T47D (cell line): ENCODE data around the gene PBX2.

Experiments
- DNase-seq, 2 experiments: peaks; one replicate each; pipeline versions ENCODE4 v3.0.0 to v3.0.0-alpha.2; 2011 to 2012; ENCODE audit warnings: low read depth in 1 of 2, low spot score in 1 of 2
- JUND ChIP-seq: IDR thresholded peaks from 2 replicates; pipeline ENCODE4 v1.6.1; 2012; ENCODE audit warnings: low read depth
- in situ Hi-C: cut with HindIII; loops from 2 replicates; pipeline ENCODE4 v1.10.0; 2016; ENCODE audit warnings: low sequenced_read_pairs, low pct_unique_long_range_greater_than_20kb

PBX2 gene, protein sequence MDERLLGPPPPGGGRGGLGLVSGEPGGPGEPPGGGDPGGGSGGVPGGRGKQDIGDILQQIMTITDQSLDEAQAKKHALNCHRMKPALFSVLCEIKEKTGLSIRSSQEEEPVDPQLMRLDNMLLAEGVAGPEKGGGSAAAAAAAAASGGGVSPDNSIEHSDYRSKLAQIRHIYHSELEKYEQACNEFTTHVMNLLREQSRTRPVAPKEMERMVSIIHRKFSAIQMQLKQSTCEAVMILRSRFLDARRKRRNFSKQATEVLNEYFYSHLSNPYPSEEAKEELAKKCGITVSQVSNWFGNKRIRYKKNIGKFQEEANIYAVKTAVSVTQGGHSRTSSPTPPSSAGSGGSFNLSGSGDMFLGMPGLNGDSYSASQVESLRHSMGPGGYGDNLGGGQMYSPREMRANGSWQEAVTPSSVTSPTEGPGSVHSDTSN

DNA sequence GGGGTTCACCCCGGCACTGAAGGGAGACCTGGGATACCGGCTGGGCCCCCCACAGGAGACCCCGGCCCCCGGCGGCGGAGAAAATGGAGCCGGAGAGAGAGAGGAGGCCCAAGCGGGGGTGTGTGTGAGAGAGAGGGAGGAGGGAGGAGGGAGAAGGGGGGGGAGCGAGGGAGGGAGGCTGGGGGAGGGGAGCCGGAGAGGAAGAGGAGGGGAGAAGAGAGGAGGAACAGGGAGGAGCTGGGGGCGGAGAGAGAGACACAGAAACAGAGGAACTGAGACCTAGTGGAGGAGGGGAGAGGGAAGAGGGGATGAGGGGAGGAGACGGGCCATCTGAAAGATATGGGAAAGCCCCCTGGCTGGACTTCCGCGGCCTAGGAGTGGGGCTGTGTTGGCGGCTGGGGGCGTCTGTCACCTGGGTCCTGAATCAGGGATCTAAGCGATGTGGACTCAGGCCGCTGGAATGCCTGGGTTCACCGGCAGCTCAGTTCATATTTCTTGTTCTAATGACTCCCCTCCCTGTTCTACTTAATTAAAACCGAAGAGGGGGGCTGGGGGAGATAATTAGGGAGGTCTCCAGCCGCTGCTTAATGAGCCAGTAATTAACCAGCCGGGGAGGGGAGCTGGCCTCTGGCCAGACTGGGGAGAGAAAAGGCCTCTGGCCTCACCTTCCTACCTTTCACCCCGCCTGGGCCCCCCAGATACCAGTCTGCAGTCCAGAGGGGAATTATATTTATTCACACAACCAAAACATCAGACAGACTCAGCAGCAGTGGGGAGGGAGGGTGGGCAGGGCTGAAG lies at the start of gene PBX2:
TSS of gene PBX2 (minus strand) at position 149 of the 798 bp plus-strand sequence. CDS start 287 bp downstream, outside the sequence.
- DNase-seq, result peak; percentile 62 to 93
- in situ Hi-C loops, result no loop called here
- no peak for TF ChIP-seq JUND

DNA sequence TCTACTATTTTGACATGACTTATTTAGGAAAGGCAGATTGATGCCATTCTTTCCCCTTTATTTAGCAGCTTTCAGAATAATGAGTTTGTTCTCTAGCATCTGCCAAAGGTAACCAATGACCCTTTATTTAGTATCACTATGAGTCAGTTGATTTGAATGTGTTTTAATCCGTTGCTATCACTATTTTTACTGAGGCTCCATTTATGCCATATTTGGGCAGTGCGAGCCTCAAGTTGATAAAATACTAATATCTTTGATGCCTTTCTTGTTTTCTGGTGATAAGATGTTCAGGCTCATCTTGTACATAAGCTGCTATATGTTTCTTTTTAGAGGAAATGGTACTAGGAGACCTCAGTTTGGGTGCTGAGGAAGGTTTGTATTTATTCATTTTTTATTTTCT lies 49.5 kb upstream of the PBX2 start:
- DNase-seq, result no peak
- TF ChIP-seq JUND, result no peak
- in situ Hi-C loops, result no loop called here

DNA sequence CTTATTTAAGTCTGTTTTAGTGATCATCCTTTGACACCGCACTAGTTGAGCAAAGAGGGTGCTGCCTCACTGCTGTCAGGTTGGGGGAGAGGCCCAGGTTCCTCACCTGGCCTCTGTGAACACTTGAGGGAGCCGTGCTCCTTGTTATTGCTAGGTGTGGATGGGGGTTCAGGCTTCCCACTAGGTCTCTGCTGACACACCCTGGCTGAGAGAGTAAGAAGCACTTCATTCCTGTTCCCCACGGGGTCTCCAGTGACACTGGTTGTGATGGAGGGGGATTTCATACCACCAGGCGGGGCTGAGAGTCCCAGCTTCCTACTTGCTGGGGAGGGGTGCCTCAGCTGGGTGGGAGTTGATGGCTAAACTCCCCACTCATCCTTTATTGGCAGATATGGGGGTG lies 44.9 kb upstream of the PBX2 start:
- no peak for TF ChIP-seq JUND
- DNase-seq, result peak in 1 of 2 experiments; percentile 20
- in situ Hi-C loops, result no loop called here

DNA sequence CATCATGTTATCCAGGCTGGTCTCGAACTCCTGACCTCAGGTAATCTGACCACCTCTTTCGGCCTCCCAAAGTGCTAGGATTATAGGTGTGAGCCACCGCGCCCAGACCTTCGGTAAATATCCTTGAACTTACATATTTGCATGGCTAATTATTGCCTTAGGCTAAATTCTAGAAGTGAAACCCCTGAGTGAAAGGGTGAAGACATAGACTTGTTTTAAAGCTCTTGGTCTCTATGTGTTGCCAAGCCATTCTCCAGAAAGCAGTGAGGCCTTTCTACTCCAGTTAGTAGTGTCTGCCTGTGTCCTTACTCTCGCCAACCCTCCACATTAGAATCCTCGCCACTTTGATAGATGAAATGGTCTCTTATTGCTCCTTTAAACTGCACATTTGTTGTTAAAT lies 36.4 kb upstream of the PBX2 start:
- no peak for TF ChIP-seq JUND
- in situ Hi-C loops, result no loop called here
- no peak for DNase-seq

DNA sequence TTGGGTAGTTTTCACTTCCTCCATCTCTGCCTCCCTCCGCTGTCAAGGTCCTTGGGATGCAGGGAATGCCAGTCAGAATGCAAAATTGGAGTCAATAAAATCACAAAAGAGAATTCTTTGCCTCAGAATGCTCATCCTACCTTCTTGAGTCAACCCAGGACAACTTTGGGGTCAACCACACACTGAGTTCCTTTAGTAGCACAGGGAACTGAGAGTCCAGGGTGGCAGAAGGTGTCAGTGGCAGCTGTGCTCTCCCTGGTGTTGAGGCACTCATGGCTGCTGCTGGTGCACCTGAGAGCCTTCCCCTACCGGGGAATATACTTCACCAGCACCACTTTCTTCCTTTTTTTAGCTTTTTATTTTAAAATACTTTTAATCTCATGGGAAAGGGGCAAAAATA lies 34.7 kb upstream of the PBX2 start:
- in situ Hi-C loops, result no loop called here
- no peak for TF ChIP-seq JUND
- no peak for DNase-seq

DNA sequence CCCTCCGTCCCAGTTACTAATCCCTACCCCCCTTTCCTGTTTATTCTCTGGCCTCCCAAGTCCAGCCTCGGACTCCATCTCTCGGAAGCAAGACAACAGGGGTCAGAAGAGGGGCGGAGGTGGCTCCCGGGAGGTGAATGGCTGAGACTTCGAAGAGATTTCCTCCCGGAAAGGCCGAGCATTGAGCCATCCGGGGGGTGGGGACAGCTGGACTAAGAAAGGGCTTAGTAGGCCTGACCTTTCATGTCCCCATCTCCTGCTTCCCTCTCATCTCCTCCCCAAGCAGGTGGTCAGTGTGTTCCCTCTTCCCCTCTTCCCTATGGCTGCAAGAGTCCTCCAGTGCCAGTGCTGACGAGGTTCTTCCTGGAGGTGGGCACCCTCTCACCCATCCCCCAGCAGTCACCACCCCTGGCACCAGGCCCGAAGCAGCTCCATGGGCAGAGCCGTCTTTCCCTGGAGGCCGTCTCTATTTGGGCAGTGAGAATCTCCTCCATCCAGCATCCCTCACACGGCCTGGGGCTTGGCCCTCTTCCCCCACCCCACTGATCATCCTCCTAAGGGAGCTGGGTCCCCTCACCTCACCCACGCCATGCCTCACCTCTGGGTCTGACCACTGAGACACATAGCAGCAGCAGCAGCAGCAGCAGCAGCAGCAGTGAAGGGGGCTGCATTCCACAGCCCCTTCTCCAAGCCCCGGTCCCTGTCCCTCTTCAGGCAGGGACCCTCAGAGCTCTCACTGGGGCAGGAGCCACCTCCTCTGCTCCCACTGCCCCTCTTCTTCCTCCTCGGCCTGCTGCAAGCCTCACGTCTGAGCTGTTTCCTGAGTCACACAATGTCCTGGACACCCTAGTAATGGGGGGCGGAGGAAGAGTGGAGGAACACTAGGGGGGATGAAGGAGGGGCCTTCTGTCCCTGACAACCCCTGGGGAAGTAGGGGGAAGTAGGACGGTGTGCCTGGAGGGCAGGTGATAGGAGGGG lies 33.5 kb upstream of the PBX2 start, which contains the start of gene NOTCH4:
TSS of gene NOTCH4 (minus strand) at position 810 of the 978 bp plus-strand sequence. CDS start at position 671, 139 bp downstream.
- in situ Hi-C loops, result no loop called here
- TF ChIP-seq JUND, result no peak
- no peak for DNase-seq

DNA sequence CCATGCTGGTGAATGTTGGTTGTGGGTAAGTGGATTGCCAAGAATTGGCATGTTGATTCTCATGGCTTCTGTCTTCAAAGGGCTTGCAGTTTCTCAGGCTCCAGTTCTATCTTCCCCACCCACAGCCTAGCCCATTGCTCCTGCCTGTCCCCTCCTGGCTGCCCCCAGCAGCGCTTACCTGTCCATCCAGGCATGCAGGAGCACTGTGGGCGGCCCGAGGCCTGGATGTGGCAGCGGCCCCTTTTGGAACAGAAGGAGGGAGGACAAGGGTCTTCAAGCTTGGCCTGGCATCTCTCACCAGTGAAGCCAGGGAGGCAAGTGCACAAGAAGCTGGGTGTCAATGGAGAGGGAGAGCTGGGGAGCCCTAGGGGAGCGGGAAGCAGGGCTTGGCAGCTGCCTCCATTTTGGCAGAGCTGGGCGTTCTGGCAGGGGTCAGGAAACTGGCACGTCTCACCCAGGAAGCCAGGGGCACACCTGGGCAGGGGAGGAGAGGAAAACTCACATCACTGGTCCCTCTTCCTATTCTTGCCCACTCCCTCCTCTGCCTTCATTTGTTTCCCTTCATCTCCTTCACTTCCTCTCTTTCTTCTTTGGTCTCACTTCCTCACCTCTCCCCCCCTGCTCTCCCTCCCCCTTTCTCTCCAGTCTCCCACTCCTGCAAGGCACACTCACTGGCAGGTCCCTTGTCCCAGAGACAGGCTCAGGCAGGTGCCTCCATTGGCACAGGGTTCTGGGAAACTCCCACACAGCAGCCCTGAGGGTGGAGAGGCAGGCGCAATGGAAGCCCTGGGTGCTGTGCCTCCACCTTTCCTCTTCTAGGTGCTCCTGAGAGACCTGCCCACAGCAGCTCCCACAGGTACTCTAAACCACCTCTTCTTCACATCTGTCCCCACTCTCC lies 32.6 kb upstream of the PBX2 start:
- TF ChIP-seq JUND, result no peak
- no peak for DNase-seq
- in situ Hi-C loops, result no loop called here

DNA sequence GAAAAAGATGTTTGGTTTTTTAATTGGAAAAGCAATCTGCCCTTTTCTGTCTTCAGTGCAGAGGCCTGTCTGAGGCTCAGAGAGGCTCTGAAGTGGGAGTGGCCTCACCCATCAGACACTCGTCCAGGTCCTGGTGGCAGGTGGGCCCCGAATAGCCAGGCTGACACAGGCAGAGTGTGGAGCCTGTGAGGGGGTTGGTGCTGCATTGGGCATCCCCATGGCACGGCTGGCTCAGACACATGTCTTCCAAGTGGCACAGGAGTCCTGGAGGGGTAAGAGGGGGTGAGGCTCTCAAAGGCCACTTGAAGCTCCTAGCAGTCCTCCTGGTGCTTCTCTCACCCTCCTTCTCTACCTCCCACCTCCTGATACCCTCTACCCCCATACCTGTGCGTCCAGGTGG lies 30.0 kb upstream of the PBX2 start:
- DNase-seq, result no peak
- in situ Hi-C loops, result no loop called here
- TF ChIP-seq JUND, result no peak

DNA sequence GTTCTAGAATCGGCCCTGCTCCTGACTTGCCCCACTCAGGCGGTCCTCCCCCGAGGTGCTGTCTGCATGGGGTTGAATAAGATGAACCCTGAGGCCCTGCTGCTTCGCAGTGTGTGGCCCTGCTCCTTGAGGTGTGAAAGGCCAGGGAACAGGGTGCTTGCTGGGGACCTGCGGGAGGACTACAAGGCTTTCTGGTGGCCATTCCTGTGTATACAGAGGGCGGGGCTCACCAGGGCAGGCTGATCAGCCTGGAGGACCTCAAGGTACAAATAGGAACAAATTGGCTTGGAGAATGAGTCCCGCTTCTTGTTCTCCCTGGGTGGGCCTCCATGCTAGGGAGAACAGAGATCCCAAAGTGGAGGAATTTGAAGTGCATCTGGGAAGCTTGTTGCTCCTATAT lies 28.2 kb upstream of the PBX2 start:
- in situ Hi-C loops, result no loop called here
- no peak for DNase-seq
- no peak for TF ChIP-seq JUND

DNA sequence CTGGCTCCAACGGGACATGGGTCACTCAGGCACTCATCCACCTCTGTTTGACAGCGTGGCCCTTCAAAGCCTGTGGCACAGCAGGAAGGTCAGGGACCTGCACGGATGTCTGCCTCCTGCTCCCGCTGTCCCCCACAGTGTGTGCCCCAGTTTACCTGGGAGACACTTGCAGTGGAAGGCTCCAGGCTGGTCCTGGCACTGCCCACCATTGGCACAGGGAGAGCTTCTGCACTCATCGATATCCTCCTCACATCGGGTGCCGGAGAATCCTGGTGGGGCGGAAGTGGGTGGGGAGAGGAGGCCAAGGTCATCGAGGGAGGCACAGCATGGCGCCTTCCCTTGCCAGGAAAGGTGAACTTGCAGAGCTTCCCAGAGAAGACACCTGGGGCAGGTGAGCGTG lies 27.0 kb upstream of the PBX2 start:
- no peak for TF ChIP-seq JUND
- no peak for DNase-seq
- in situ Hi-C loops, result no loop called here

DNA sequence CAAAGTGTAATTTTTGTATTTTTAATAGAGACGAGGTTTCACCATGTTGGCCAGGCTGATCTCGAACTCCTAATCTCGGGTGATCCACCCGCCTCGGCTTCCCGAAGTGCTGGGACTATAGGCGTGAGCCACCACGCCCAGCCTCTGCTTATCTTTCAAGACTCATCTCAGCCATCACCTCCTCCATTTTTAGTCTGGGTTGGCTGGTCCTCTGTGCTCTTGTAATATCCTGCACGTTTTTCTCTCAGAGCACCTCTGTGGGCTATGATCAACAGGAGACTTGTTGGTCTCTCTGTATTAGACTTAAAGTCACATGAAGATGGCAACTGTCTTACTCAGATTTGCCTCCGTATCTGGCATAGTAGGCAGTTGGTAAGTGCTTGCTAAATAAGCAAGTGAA lies 26.3 kb upstream of the PBX2 start:
- in situ Hi-C loops, result no loop called here
- no peak for TF ChIP-seq JUND
- no peak for DNase-seq

DNA sequence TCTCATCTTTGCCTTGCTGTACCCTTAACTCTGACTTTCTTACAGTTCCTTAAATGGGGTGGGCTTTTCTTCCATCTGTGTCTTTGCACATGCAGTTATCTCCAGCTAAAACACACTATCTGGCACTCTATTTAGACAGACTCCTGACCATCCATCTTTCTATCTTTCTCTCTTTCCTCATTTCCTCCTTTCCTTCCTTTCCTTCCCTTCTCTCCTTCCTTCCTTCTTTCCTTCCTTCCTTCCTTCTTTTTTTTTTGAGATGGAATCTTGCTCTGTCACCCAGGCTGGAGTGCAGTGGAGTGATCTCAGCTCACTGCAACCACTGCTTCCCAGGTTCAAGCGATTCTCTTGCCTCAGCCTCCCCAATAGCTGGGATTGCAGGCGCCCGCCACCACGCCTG lies 25.6 kb upstream of the PBX2 start:
- DNase-seq, result no peak
- no peak for TF ChIP-seq JUND
- in situ Hi-C loops, result no loop called here
